ENCODE data around the gene EDA. TPM values are rescaled to one million over a fixed set of nuclear protein-coding genes. Genes with fewer than 3 reads are reported as not detected.

The EDA gene
- 0.51 to 0.94 TPM (median 0.62 TPM) in 5 replicates for total RNA-seq (2022; extraction: Qiagen RNA extraction; ENCODE audit: low read depth)

DNA sequence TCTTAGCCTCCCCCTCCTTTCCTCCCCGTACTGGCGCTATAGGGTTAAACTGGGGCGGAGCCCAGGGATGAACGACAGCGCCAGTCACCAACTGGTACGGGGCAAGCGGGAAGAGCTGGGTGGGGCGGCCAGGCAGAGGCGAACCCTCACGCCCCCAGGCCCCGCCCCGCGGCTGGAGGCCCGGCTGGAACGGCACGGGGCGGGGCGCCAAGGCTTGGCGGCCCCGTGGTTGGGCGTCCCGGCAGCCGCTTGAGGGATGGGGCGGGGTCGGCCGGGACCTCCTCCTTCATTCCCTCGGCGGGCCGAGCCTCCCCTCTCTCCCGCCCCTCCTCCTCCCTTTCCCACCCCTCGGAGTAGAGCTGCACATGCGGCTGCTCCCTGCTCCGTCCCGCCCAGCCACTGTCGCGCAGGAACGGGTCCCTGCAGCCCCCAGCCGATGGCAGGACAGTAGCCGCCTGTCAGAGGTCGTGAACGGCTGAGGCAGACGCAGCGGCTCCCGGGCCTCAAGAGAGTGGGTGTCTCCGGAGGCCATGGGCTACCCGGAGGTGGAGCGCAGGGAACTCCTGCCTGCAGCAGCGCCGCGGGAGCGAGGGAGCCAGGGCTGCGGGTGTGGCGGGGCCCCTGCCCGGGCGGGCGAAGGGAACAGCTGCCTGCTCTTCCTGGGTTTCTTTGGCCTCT is at the start of gene EDA:
Gene EDA, plus strand, starts transcription at position 335 of the 678 bp plus-strand sequence.

DNA sequence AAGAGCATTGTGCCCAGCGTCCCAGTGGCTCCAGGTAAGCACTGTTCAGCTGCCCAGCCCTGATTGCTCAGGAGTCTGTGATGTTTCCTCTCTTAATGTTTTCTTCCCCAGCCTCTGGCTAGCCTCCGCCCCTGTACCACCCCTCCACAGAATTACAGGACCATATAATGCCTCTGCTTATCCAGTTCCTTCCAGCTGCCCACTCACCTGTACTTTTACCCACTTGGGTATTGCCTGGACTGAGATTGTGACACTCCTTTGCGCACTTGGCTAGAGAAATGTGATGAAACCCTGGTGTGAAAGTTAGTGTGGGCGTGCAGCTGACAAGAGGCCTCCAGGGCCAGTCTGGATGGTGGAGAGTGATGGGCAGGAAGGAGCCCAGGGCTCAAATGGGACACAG is 434.0 kb downstream of the EDA start, which contains the start of gene AWAT2:
Gene AWAT2, minus strand, starts transcription at position 14 of the 400 bp plus-strand sequence. Its CDS starts 6 bp downstream, at position 8.

DNA sequence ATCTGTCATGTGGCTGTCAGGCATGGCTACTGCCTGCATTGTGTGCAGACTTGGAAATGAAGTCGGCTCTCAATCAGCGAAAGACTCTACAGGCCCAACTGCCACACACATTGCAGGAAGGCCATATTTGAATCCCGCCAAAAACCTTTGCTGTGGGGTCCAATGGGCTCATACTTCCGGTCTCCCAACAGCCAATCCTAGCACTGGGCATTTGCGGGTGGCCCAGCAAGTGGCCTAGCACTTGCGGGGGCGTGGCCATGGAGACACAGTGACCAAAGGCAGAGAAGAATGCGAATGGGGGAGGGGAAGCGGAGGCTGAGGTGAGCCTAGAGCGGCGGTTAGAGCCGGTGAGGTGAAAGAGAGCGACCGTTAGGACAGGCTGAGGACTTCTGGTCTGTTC is 446.2 kb downstream of the EDA start, which contains the start of gene OTUD6A:
Gene OTUD6A, plus strand, starts transcription at position 382 of the 400 bp plus-strand sequence. CDS start 68 bp downstream, outside the sequence.

Other genes with a start within 250 kb of the EDA start
- 5.2 to 6.4 TPM (median 6.1 TPM) in 5 replicates for gene NALF2, start 111.8 kb upstream of the EDA start, total RNA-seq (2022; extraction: Qiagen RNA extraction; ENCODE audit: low read depth)

Data from A549 treated with CpdA at 1 μM for 4 hours (cell line).